Loucy (cell line): ENCODE results near the gene GRK3.
A peak's percentile ranks its signal among the peaks of the same experiment; 100 is the strongest.

Experiments
- H2AFZ ChIP-seq: fragments of 200-600 bp; sonication (generic); 2 replicates; pipeline ENCODE4 v1.6.0; 2016; ENCODE audit warnings: antibody characterized with exemption, mild to moderate bottlenecking, low read length, moderate library complexity
- H3F3A ChIP-seq: fragments of 200-600 bp; 2 replicates; pipeline ENCODE4 v1.6.0; 2016; ENCODE audit warnings: antibody characterized with exemption, low read depth, mild to moderate bottlenecking
- H3K27me3 ChIP-seq: fragments of 200-600 bp; sonication (generic); 2 replicates; pipeline ENCODE4 v1.6.1; 2014; ENCODE audit warnings: low read length, mild to moderate bottlenecking; ENCODE audit not compliant: insufficient read depth, poor library complexity, severe bottlenecking
- H3K36me3 ChIP-seq: fragments of 200-600 bp; sonication (generic); 2 replicates; pipeline ENCODE4 v1.6.1; 2016; ENCODE audit warnings: low read length; ENCODE audit not compliant: insufficient read depth
- H3K4me1 ChIP-seq: fragments of 200-600 bp; sonication (generic); 2 replicates; pipeline ENCODE4 v1.5.1; 2014; ENCODE audit warnings: low read length, mild to moderate bottlenecking; ENCODE audit not compliant: insufficient read depth, poor library complexity, severe bottlenecking
- H3K4me2 ChIP-seq: fragments of 200-600 bp; sonication (generic); 2 replicates; pipeline ENCODE4 v1.6.0; 2014; ENCODE audit warnings: antibody characterized with exemption, low read length, low read depth, mild to moderate bottlenecking; ENCODE audit not compliant: poor library complexity, severe bottlenecking
- H3K4me3 ChIP-seq: fragments of 200-600 bp; sonication (generic); 2 replicates; pipeline ENCODE4 v1.5.1; 2014; ENCODE audit warnings: low read length, mild to moderate bottlenecking, mixed read lengths; ENCODE audit not compliant: poor library complexity, severe bottlenecking
- H3K79me2 ChIP-seq: fragments of 200-600 bp; sonication (generic); 2 replicates; pipeline ENCODE4 v1.6.1; 2014; ENCODE audit warnings: low read length; ENCODE audit not compliant: insufficient read depth
- H3K9ac ChIP-seq: fragments of 200-600 bp; sonication (generic); 2 replicates; pipeline ENCODE4 v1.6.0; 2014; ENCODE audit warnings: mild to moderate bottlenecking, low read depth, low read length, moderate library complexity; ENCODE audit not compliant: poor library complexity, severe bottlenecking
- H3K9me2 ChIP-seq: fragments of 200-600 bp; sonication (generic); replicated peaks from 2 replicates; pipeline ENCODE4 v1.6.1; 2016; ENCODE audit warnings: low read depth, low read length, mixed read lengths
- H3K9me3 ChIP-seq: fragments of 200-600 bp; sonication (generic); 2 replicates; pipeline ENCODE4 v1.6.1; 2014; ENCODE audit warnings: mild to moderate bottlenecking, antibody characterized with exemption, low read length, low read depth; ENCODE audit not compliant: insufficient read depth
- H4K20me1 ChIP-seq: fragments of 200-600 bp; sonication (generic); 2 replicates; pipeline ENCODE4 v1.6.0; 2014; ENCODE audit warnings: antibody characterized with exemption, low read length, mild to moderate bottlenecking; ENCODE audit not compliant: insufficient read depth, poor library complexity, severe bottlenecking
- EZH2phosphoT487 ChIP-seq: fragments of 200-600 bp; IDR thresholded peaks from 2 replicates; pipeline ENCODE4 v1.6.1; 2018; ENCODE audit warnings: antibody characterized with exemption, mild to moderate bottlenecking, moderate library complexity, borderline replicate concordance
- TF ChIP-seq, protein P1 (sequence below): fragments of 200-600 bp; sonication (generic); conservative IDR thresholded peaks from 2 replicates; pipeline ENCODE4 v1.5.1; 2014; ENCODE audit warnings: mild to moderate bottlenecking, antibody characterized with exemption, low read length

GRK3 gene

DNA sequence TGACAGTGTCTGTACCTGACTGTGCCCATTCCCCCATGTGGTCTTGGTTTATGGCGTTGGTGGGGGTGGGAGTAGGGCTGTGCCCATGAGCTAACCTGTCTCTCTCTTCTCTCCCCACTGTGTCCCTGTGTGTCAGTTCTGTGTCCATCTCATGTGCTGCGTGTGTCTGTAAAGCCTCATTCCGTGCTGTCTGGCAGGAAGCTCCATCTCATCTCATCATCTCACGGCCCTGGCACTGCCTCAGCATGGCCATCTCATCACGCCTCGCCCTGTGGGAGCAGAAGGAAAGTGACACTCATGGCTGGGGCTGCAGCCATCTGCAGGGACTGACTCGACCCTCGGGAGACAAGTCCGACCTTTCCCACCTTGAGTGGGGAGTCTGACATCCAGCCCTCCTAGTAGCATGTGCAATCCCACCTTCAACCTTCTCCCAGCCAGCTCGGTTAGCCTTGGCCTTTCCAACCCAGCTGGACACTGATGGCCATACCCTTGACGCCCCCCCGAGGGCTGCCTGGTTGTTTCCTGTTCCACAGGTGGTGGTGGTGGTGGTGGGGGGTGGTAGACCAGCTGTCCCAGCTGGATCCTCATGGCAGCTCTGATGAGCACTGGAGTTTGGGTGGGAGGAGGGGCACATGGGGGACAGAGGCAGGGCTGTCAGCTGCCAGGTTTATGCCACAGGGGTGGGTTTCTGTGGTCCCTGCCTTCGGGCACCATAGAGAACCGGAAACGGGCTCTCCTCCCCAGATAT, 196.5 kb downstream of the GRK3 start:
- no peaks in the 10 kb centered on the region for H3K9me2 ChIP-seq
- TF ChIP-seq, protein P1, sequence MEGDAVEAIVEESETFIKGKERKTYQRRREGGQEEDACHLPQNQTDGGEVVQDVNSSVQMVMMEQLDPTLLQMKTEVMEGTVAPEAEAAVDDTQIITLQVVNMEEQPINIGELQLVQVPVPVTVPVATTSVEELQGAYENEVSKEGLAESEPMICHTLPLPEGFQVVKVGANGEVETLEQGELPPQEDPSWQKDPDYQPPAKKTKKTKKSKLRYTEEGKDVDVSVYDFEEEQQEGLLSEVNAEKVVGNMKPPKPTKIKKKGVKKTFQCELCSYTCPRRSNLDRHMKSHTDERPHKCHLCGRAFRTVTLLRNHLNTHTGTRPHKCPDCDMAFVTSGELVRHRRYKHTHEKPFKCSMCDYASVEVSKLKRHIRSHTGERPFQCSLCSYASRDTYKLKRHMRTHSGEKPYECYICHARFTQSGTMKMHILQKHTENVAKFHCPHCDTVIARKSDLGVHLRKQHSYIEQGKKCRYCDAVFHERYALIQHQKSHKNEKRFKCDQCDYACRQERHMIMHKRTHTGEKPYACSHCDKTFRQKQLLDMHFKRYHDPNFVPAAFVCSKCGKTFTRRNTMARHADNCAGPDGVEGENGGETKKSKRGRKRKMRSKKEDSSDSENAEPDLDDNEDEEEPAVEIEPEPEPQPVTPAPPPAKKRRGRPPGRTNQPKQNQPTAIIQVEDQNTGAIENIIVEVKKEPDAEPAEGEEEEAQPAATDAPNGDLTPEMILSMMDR = no peak
- TF ChIP-seq EZH2phosphoT487 = no peak
- no peak overlapping the region for H3K4me3 ChIP-seq
- H3F3A ChIP-seq = 0 out of 2 replicates have a peak, but pooled peaks cover 2% of the 10 kb centered on the region
- peaks cover 3% of the 10 kb centered on the region; the same call in 1 of the 2 replicates for H3K9me3 ChIP-seq
- no peaks in the 10 kb centered on the region for H3K27me3 ChIP-seq
- peak overlapping the region; percentile 19 for H3K9ac ChIP-seq
- H4K20me1 ChIP-seq = no peaks in the 10 kb centered on the region
- H3K79me2 ChIP-seq = no peaks in the 10 kb centered on the region
- H3K4me1 ChIP-seq = peaks cover 52% of the 10 kb centered on the region
- no peak overlapping the region for H3K4me2 ChIP-seq
- H2AFZ ChIP-seq = no peak overlapping the region
- no peaks in the 10 kb centered on the region for H3K36me3 ChIP-seq

DNA sequence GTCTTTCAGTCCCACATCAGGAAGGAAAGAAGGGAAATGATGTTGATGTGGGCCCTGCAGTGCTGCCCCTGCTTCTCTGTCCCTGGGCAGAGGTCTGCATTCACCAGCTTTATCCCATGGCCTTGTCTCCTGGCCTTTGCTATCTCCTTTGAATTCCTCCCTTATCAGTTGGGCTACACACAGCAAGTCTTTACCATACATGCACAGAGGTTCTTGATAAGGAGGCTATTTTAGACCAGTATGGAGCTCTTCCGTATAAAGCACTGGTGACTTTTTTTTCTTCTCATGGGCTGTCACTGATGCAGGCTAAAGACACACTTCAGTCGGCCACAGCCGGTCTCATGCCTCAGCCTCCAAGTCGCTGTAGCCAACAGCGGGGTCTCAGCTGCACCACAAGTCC, 197.7 kb downstream of the GRK3 start:
- H3K9me3 ChIP-seq = peaks cover 14% of the 10 kb centered on the region; the same call in 1 of the 2 replicates
- no peaks in the 10 kb centered on the region for H3K79me2 ChIP-seq
- H3K9me2 ChIP-seq = no peaks in the 10 kb centered on the region
- no peaks in the 10 kb centered on the region for H4K20me1 ChIP-seq
- H3K27me3 ChIP-seq = no peaks in the 10 kb centered on the region
- peaks cover 51% of the 10 kb centered on the region for H3K4me1 ChIP-seq
- no peak overlapping the region for H2AFZ ChIP-seq
- H3K9ac ChIP-seq = peak overlapping the region; percentile 37
- no peaks in the 10 kb centered on the region for H3K36me3 ChIP-seq
- no peak overlapping the region for H3K4me3 ChIP-seq
- H3F3A ChIP-seq = 0 out of 2 replicates have a peak, but pooled peaks cover 2% of the 10 kb centered on the region
- no peak for TF ChIP-seq EZH2phosphoT487
- TF ChIP-seq, protein P1 = no peak
- no peak overlapping the region for H3K4me2 ChIP-seq

DNA sequence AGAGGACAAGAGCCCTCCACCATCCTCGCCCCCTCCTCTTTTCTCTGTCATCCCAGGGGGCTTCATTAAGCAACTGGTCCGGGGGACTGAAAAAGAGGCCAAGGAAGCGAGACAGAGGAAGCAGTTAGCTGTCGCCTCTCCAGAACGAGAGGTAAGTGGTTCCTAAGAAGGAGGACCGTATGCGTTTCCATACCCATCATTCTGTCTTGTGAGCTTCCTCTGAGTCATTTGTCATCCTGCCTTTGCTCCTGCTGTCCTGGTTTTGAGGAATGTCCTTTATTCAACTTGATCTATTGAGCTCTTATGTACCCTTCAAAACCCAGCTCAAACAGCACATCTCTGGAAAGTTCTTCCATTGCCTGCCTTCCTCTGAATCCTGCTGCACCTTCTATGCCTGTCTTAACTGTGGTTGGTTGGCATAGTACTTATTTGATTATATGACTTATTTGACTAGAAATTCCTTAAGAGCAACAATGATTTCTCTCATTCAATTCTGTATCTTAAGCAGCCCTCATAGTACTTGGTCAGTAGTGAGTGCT, 198.8 kb downstream of the GRK3 start:
- Histone ChIP-seq H3F3A (no peaks in the 10 kb centered on the region), H3K27me3 (no peaks in the 10 kb centered on the region), H3K4me2 (no peak overlapping the region), H3K4me3 (no peak overlapping the region), H3K9me2 (no peaks in the 10 kb centered on the region), H3K36me3 (no peaks in the 10 kb centered on the region), H3K9ac (no peak overlapping the region), H3K9me3 (peaks cover 14% of the 10 kb centered on the region; the same call in 1 of the 2 replicates), H3K4me1 (peaks cover 41% of the 10 kb centered on the region), H3K79me2 (no peaks in the 10 kb centered on the region), H4K20me1 (no peaks in the 10 kb centered on the region), H2AFZ (no peak overlapping the region)
- TF ChIP-seq EZH2phosphoT487 = no peak
- TF ChIP-seq, protein P1 = no peak
